NCI-H524 (cell line): ENCODE data around the gene GABRG3.

ENCODE experiments used
- DNase-seq, 2 experiments: peaks; one replicate each; lab custom pipeline; 2025; lab: John Stamatoyannopoulos, UW

GABRG3 gene

GRCh38 chr15:27064080-27064479, 93.1 kb downstream of the GABRG3 start:
- no peak for DNase-seq

GRCh38 chr15:27065151-27065550, 94.2 kb downstream of the GABRG3 start:
- DNase-seq: no peak

DNA sequence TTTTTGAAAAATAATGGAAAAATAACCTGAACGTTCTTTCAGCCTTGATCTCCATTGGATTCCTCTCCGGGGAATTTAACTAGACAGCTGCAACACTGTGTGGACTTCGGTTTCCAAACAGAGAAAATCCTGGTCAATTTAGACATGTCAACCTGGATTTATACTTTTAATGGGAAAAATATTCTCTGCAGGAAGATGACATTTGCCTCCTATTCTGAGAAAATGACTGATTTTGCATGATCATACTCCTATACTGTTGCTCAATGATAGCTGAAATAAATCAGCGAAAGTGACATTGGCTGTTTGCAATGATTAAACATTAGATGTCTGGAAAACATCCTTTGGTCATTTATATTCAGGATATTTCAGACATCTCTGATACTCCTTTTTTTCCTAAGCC, 94.8 kb downstream of the GABRG3 start:
- no peak for DNase-seq

DNA sequence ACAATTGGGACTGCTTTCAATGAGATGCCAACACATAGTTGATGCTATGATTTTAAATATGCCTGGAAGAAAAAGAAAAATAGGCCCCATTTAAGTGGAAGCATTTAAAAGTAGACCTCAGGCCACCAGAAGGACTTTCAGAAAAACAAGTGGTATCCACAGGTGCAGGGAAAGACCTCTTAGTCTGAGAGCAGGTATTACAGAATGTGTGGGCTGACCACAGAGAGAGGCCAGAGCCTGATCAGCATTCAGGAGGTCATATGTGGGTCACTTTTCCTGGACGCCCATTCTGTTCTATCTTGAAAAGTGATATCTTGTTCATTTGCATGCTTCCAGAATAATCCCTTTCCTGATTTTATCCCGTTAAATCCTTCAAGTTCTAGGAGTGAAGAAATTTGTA, 95.5 kb downstream of the GABRG3 start:
- DNase-seq: no peak

DNA sequence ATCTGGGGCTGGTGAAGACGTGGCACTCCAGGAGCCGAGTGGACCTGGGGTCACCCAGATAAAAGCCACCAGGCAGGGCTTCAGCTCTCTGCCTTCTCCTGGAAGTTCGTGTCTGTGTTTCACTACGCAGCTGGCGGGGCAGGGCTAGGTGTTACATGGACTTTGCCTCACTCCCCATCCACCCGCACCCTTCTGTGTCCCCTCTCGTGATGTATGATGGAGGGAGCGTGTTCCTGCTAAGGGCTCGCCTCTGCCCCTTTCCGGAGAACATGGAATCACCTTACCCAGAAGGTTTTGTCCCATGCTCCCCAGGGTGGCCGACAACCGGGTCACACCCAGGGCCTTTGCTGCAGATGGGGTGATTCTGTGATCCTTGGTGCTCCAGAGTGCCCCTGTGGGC, 96.2 kb downstream of the GABRG3 start:
- DNase-seq: no peak

DNA sequence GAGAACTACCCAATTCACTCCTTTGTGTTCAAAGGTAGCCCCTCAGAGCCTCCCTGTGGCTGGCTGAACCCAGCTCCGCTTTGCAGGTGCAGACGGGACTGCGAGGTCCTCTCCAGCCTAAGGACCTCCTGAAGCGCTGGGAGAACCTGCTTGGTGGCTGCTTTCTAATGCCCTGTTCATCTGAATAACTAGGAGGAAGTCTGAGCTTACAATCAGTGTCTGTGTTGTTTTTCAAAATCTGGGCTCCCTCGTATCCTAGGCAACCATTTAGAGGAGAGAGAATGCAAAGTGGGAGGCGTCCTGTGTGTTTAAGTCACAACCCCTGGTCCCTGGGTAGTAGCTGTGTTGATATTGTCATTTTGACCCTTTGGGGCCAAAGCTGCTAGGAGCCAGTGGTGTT, 99.9 kb downstream of the GABRG3 start:
- no peak for DNase-seq

GRCh38 chr15:27074179-27074578, 103.2 kb downstream of the GABRG3 start:
- DNase-seq: no peak

DNA sequence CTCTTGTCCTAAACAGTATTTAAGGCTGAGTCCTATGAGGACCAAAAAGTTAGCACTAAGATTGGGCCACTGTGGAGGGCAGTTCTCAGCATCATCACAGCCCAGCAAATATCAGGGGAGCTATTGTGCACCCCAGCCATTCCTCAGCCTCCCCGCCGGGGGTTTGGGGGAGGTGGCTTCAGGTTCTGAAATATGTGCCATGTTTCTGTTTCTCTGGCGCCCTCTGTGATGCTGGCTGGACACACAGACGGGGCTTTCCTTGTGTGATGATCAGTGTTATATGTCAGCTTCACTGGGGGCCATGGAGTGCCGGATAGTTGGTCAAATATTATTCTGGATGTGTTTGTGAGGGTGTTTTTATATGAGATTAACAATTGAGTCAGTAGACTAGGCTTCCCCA, 106.8 kb downstream of the GABRG3 start:
- DNase-seq: peak in 1 of 2 experiments; percentile 21

DNA sequence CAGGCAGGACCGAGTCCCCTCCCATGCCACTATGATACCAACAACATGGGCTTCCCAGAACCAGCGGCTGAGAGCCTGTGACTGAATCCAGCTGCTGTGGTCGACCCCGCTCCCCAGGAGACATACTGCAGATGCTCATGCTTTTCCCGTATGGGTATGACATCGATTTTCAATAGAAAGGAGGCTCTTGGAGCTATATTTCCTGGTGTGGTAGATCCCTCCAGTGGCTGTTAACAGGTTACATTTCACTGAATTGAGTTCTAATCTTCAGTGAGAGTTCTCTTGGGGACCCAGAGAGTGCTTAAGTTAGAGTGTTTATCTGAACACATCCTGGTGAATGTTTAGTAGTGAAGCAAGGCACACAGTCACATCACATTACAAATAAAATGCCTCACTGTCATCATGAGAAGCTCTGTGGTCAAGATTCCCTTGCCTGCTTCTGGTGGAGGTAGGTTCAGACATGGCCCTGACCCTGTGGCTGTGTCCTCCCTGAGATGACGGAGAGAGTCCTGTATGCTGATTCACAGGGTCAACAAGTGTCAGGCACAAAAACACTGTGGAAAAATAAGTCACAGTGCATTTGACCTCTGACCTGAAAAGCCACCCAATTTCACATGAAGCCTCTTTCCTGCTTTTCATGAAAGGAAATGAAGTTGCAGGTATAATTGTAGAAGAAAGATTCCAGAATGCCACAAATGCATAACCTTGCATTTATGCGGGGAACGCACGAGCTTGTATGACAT, 110.9 kb downstream of the GABRG3 start:
- DNase-seq: peak; percentile 6 to 65

GRCh38 chr15:27082526-27082925, 111.5 kb downstream of the GABRG3 start:
- no peak for DNase-seq

GRCh38 chr15:27084844-27085243, 113.9 kb downstream of the GABRG3 start:
- peak; percentile 17 to 54 for DNase-seq

DNA sequence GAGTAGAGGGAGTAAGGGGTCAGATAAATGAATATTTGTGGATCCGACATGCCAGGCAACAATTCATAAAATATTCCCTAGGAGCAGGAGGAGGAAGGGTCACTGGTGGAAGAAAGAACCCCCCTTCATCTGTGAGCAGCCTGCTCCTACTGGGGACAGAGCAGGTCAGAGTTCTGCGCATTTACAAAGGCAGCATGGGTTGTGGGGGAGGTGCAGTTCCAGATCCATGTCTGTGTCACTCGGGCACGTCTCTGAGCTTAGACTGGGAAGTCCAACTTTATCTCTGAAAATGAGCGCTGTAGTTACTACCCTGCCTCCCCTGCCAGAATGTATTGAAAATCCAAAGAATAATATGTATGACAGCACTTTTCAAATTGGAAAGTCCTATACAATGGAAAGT, 115.2 kb downstream of the GABRG3 start:
- DNase-seq: no peak

- DNase-seq: no peak
Measured at GRCh38 chr15:27086805-27087204, 115.8 kb downstream of the GABRG3 start.

DNA sequence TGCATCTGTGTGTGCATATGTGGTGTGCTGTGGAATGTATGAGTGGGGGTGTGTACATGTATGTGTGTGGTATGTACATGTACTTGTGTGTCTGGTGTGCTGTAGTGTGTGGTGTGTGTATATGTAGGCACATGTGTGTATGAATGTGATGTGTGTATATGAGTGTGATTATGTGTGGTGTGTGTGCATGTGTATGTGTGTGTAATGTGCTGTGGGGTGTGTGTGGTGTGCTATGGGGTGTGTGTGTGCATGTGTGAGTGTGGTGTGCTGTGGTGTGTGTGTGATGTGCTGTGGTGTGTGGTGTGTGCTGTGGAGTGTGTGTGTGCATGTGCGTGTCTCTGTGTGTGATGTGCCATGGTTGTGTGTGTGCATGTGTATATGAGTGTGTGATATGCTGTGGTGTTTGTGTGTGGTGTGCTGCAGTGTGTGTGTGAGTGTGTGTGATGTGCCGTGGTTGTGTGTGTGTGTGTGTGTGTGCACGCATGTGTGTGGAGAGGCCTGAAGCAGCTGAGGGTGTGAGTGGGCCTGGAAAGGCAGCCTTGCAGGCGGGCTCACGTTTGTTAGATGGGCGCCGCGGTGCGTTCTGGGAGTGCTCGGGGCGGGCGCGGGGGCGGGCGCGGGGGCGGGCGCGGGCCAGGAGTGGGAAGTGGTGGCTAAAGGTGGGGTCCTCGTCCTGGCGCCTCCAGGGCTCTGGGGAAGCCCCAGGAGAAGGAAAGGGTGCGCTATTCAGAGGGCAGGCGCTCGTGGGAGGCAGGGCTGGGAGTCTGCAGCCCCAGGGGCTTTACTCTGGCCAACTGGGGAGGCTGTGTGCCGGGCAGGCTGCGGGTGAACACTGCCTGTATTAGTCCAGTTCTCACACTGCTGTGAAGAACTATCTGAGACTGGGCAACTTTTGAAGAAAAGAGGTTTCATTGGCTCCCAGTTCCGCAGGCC, 116.9 kb downstream of the GABRG3 start:
- DNase-seq: no peak

GRCh38 chr15:27088584-27089232, 117.7 kb downstream of the GABRG3 start:
- no peak for DNase-seq

GRCh38 chr15:27089233-27089586, 118.2 kb downstream of the GABRG3 start:
- DNase-seq: no peak

- DNase-seq: no peak
Measured at GRCh38 chr15:27089676-27090075, 118.7 kb downstream of the GABRG3 start.

DNA sequence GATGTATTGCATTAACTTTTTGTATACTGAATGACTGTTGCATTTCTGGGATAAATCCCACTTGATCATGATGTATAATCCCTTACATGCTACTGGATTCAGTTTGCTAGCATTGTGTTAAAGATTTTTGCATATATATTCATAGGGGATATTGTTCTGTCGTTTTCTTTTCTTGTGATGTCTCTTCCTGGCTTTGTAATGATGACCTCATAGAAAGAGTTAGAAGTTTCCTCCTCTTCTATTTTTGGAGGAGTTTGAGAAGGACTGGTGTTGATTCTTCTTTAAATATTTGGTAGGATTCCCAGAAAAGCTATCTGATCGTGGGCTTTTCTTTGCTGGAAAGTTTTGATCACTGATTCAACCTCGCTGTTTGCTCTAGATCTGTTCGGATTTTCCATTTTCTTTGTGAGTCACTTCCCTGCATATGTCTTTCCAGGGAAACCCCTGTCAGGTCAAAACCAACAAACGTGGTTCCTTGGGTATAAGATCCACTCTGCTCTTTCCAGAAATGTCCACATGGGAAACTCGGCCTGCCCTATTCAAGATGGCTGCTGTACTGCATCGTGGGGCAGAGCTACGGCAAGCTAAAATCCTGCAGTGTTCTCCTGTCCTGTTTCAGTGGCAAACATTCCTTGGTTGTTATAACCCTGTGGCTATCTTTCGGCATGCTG, 120.4 kb downstream of the GABRG3 start:
- DNase-seq: no peak

- no peak for DNase-seq
Measured at GRCh38 chr15:27092390-27092789, 121.4 kb downstream of the GABRG3 start.

GRCh38 chr15:27094235-27094634, 123.3 kb downstream of the GABRG3 start:
- peak in 1 of 2 experiments; percentile 25 for DNase-seq

GRCh38 chr15:27095886-27096624, 125.1 kb downstream of the GABRG3 start:
- DNase-seq: peak; percentile 94 to 97
